GM21737 (cell line): ENCODE results near the gene SLC9A9.
"Not testable (repeated sequence)": the region's sequence is repeated elsewhere in the genome, so short reads cannot be mapped to it uniquely, and the experiment has no call there.

Experiments
- ATAC-seq: cut with Tn5 transposase; IDR thresholded peaks from one replicate; pipeline ENCODE4 v1.9.1; 2021; ENCODE audit warnings: mild to moderate bottlenecking, moderate library complexity; ENCODE audit not compliant: unreplicated experiment

SLC9A9 gene

GRCh38 chr3:143302638-143303171 lies 545.6 kb downstream of the SLC9A9 start:
- no peak for ATAC-seq

- no peak for ATAC-seq
These were observed 547.0 kb downstream of the SLC9A9 start for GRCh38 chr3:143301031-143301901.

- ATAC-seq, result no peak
These were observed 549.3 kb downstream of the SLC9A9 start for GRCh38 chr3:143298886-143299535.

GRCh38 chr3:143298380-143298779 lies 549.9 kb downstream of the SLC9A9 start:
- ATAC-seq, result no peak

GRCh38 chr3:143295201-143296080 lies 552.8 kb downstream of the SLC9A9 start:
- ATAC-seq, result no peak

- ATAC-seq, result no peak
These were observed 554.1 kb downstream of the SLC9A9 start for GRCh38 chr3:143294188-143294587.

GRCh38 chr3:143291836-143292447 lies 556.3 kb downstream of the SLC9A9 start:
- ATAC-seq, result no peak

GRCh38 chr3:143288944-143289343 lies 559.3 kb downstream of the SLC9A9 start:
- no peak for ATAC-seq

GRCh38 chr3:143287403-143287802 lies 560.9 kb downstream of the SLC9A9 start:
- ATAC-seq, result no peak

- ATAC-seq, result no peak
These were observed 561.8 kb downstream of the SLC9A9 start for GRCh38 chr3:143286392-143287010.

GRCh38 chr3:143283432-143284128 lies 564.7 kb downstream of the SLC9A9 start:
- no peak for ATAC-seq

GRCh38 chr3:143280984-143281383 lies 567.3 kb downstream of the SLC9A9 start:
- ATAC-seq, result no peak

GRCh38 chr3:143279567-143279966 lies 568.7 kb downstream of the SLC9A9 start:
- ATAC-seq, result not testable (repeated sequence)

GRCh38 chr3:143278721-143279120 lies 569.5 kb downstream of the SLC9A9 start:
- no peak for ATAC-seq

GRCh38 chr3:143277531-143277930 lies 570.7 kb downstream of the SLC9A9 start:
- ATAC-seq, result no peak

GRCh38 chr3:143276592-143276991 lies 571.7 kb downstream of the SLC9A9 start:
- peak; percentile 71 for ATAC-seq

- no peak for ATAC-seq
These were observed 574.1 kb downstream of the SLC9A9 start for GRCh38 chr3:143273975-143274690.

- ATAC-seq, result no peak
These were observed 577.1 kb downstream of the SLC9A9 start for GRCh38 chr3:143271136-143271535.

GRCh38 chr3:143269741-143270140 lies 578.5 kb downstream of the SLC9A9 start:
- no peak for ATAC-seq
